Measurements from ENCODE around the gene LINC00237.

GRCh38 chr20:21110811-21111210 lies 4.7 kb upstream of the LINC00237 start:
- TF ChIP-seq CTCF (IDR thresholded peaks at IDR 0.05; ENCODE audit: insufficient read depth, low read length, poor library complexity, severe bottlenecking): no peak
- TF ChIP-seq EZH2phosphoT487 (conservative IDR thresholded peaks at IDR 0.05; ENCODE audit: low read length): no peak
